Activated CD8-positive, alpha-beta T cell treated with anti-CD3 and anti-CD28 coated beads for 36 hours (primary cell): ENCODE data around the gene MCU. TPM values are rescaled to one million over a fixed set of nuclear protein-coding genes. Genes with fewer than 3 reads are reported as not detected.

ENCODE experiments used
- ATAC-seq: fragments of 200-7000 bp; cut with Tn5 transposase; one replicate; pipeline ENCODE4 v1.10.0; 2021; ENCODE audit warnings: mild to moderate bottlenecking, moderate library complexity
- CTCF ChIA-PET: fragments of 350-600 bp; sonication (Branson Sonifier 250); formaldehyde crosslinking; loops from one replicate; lab custom pipeline; 2021; ENCODE audit warnings: antibody characterized with exemption; lab: Charles Lee
- POLR2A ChIA-PET: fragments of 350-600 bp; sonication (Branson Sonifier 250); formaldehyde crosslinking; loops from one replicate; lab custom pipeline; 2021; ENCODE audit warnings: antibody characterized with exemption; lab: Charles Lee
- DNase-seq: peaks from one replicate; pipeline ENCODE4 v3.0.0-alpha.2; 2020
- H3K27ac Mint-ChIP-seq: one replicate; pipeline ENCODE4 v1.8.0; 2021; ENCODE audit warnings: mild to moderate bottlenecking, mixed read lengths
- H3K27me3 Mint-ChIP-seq: one replicate; pipeline ENCODE4 v1.8.0; 2021; ENCODE audit warnings: mixed read lengths
- H3K36me3 Mint-ChIP-seq: one replicate; pipeline ENCODE4 v1.8.0; 2021; ENCODE audit warnings: low read depth, mixed read lengths
- H3K4me1 Mint-ChIP-seq: one replicate; pipeline ENCODE4 v1.8.0; 2021; ENCODE audit warnings: low read depth, mixed read lengths
- H3K4me3 Mint-ChIP-seq: one replicate; pipeline ENCODE4 v1.8.0; 2021; ENCODE audit warnings: mild to moderate bottlenecking, moderate library complexity, mixed read lengths
- H3K9me3 Mint-ChIP-seq: one replicate; pipeline ENCODE4 v1.8.0; 2021; ENCODE audit warnings: mixed read lengths
- intact Hi-C: fragments of 100-400 bp; cut with micrococcal nuclease; formaldehyde crosslinking; loops from one replicate; pipeline ENCODE4 v1.10.0; 2022
- total RNA-seq, 2 experiments: library from RNA; stranded (reverse); gene quantifications; one replicate each; pipeline ENCODE4 v1.2.3, GENCODE V29; 2021
- TF ChIP-seq, protein P1 (sequence below): fragments of 200-600 bp; IDR thresholded peaks from one replicate; pipeline ENCODE4 v1.8.0; 2022; ENCODE audit warnings: antibody characterized with exemption, mild to moderate bottlenecking

MCU gene
- total RNA-seq, 2 experiments from 2014 or later: 17.1 to 18.3 TPM

GRCh38 chr10:72728462-72728861, 36.5 kb downstream of the MCU start:
- intact Hi-C loops: no loop called here
- no peaks in the 10 kb centered on the region for H3K9me3 Mint-ChIP-seq
- ATAC-seq (no peak), DNase-seq (no peak)
- H3K27me3 Mint-ChIP-seq: no peaks in the 10 kb centered on the region
- H3K27ac Mint-ChIP-seq: peak overlapping the region; percentile 27
- H3K36me3 Mint-ChIP-seq: peaks cover 2% of the 10 kb centered on the region
- CTCF ChIA-PET: interaction anchor here (1.2 kb wide), 1 partner anchor 365 kb away, joined by 3 read pairs; no protein-coding TSS in a partner anchor
- POLR2A ChIA-PET: interaction anchor here (0.6 kb wide), 1 partner anchor 49 kb away, joined by 3 read pairs; no protein-coding TSS in a partner anchor
- H3K4me1 Mint-ChIP-seq: peaks cover 20% of the 10 kb centered on the region
- no peak overlapping the region for H3K4me3 Mint-ChIP-seq
- TF ChIP-seq, protein P1, sequence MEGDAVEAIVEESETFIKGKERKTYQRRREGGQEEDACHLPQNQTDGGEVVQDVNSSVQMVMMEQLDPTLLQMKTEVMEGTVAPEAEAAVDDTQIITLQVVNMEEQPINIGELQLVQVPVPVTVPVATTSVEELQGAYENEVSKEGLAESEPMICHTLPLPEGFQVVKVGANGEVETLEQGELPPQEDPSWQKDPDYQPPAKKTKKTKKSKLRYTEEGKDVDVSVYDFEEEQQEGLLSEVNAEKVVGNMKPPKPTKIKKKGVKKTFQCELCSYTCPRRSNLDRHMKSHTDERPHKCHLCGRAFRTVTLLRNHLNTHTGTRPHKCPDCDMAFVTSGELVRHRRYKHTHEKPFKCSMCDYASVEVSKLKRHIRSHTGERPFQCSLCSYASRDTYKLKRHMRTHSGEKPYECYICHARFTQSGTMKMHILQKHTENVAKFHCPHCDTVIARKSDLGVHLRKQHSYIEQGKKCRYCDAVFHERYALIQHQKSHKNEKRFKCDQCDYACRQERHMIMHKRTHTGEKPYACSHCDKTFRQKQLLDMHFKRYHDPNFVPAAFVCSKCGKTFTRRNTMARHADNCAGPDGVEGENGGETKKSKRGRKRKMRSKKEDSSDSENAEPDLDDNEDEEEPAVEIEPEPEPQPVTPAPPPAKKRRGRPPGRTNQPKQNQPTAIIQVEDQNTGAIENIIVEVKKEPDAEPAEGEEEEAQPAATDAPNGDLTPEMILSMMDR: no peak

- Mint-ChIP-seq H3K36me3 (peaks cover 2% of the 10 kb centered on the region), H3K27ac (no peak overlapping the region), H3K4me3 (no peak overlapping the region), H3K27me3 (no peaks in the 10 kb centered on the region), H3K4me1 (peaks cover 20% of the 10 kb centered on the region), H3K9me3 (no peaks in the 10 kb centered on the region)
- TF ChIP-seq, protein P1: no peak
- ChIA-PET POLR2A (no interaction called here), CTCF (no interaction called here)
- DNase-seq (peak; percentile 10), ATAC-seq (peak; percentile 85)
- intact Hi-C loops: no loop called here
Observed at GRCh38 chr10:72729528-72729927, 37.6 kb downstream of the MCU start.

DNA sequence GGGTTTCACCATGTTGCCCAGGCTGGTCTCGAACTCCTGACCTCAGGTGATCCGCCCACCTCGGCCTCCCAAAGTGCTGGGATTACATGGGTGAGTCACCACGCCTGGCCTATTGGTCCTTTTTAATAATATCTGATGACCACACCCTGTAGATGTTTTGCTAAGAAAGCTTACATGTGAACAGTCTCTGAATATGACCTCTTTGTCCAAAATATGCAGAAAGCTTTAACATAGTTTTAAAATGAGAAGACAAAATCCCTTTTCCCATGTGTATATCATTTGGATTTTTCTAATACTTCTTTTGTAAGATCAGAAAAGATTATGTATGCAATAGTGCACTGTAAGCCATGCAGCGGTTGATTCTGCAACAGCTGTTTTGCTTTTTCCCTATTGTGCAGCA, 38.5 kb downstream of the MCU start:
- DNase-seq: no peak
- H3K27ac Mint-ChIP-seq: no peak overlapping the region
- intact Hi-C loops: no loop called here
- peaks cover 2% of the 10 kb centered on the region for H3K36me3 Mint-ChIP-seq
- TF ChIP-seq, protein P1: no peak
- no peaks in the 10 kb centered on the region for H3K27me3 Mint-ChIP-seq
- no peak for ATAC-seq
- H3K9me3 Mint-ChIP-seq: no peaks in the 10 kb centered on the region
- peaks cover 20% of the 10 kb centered on the region for H3K4me1 Mint-ChIP-seq
- POLR2A ChIA-PET: interaction anchor here (0.5 kb wide), 1 partner anchor 51 kb away, joined by 4 read pairs; no protein-coding TSS in a partner anchor
- CTCF ChIA-PET: no interaction called here
- no peak overlapping the region for H3K4me3 Mint-ChIP-seq

- Mint-ChIP-seq H3K27ac (no peak overlapping the region), H3K27me3 (no peaks in the 10 kb centered on the region), H3K4me1 (peaks cover 26% of the 10 kb centered on the region), H3K4me3 (no peak overlapping the region), H3K36me3 (peaks cover 2% of the 10 kb centered on the region), H3K9me3 (no peaks in the 10 kb centered on the region)
- ATAC-seq (no peak), DNase-seq (no peak)
- intact Hi-C loops: no loop called here
- TF ChIP-seq, protein P1: no peak
- ChIA-PET CTCF (no interaction called here), POLR2A (interaction anchor here (0.7 kb wide), 1 partner anchor 181 kb away, joined by 3 read pairs; no protein-coding TSS in a partner anchor)
Observed at GRCh38 chr10:72731916-72732419, 40.0 kb downstream of the MCU start.

DNA sequence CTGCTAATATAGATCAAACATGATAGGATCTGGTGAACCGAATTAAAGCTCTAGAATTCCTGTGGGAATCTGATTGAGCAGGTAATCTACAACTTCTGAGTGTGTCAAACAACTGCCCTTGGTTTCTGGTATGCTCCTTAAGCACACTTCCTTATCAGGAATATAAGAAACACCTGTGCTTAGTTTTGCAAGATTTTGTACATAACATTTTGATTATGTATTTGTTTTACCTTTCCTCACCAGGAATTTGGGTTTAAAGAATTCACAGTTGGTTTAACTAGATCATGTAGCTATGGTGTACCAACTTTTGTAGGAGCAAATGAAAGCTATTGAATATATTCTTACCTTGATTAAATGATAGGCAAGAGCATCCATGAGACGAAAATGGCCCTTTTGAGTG, 40.6 kb downstream of the MCU start:
- Mint-ChIP-seq H3K36me3 (peaks cover 2% of the 10 kb centered on the region), H3K27ac (no peak overlapping the region), H3K4me1 (peaks cover 26% of the 10 kb centered on the region), H3K4me3 (no peak overlapping the region), H3K27me3 (no peaks in the 10 kb centered on the region), H3K9me3 (no peaks in the 10 kb centered on the region)
- TF ChIP-seq, protein P1: no peak
- ChIA-PET CTCF (no interaction called here), POLR2A (interaction anchor here (0.6 kb wide), 1 partner anchor 92 kb away, joined by 5 read pairs; no protein-coding TSS in a partner anchor)
- intact Hi-C loops: no loop called here
- DNase-seq (no peak), ATAC-seq (no peak)
